ENCODE results near the gene IGF1R.
A peak's percentile ranks its signal among the peaks of the same experiment; 100 is the strongest.

Gene IGF1R

DNA sequence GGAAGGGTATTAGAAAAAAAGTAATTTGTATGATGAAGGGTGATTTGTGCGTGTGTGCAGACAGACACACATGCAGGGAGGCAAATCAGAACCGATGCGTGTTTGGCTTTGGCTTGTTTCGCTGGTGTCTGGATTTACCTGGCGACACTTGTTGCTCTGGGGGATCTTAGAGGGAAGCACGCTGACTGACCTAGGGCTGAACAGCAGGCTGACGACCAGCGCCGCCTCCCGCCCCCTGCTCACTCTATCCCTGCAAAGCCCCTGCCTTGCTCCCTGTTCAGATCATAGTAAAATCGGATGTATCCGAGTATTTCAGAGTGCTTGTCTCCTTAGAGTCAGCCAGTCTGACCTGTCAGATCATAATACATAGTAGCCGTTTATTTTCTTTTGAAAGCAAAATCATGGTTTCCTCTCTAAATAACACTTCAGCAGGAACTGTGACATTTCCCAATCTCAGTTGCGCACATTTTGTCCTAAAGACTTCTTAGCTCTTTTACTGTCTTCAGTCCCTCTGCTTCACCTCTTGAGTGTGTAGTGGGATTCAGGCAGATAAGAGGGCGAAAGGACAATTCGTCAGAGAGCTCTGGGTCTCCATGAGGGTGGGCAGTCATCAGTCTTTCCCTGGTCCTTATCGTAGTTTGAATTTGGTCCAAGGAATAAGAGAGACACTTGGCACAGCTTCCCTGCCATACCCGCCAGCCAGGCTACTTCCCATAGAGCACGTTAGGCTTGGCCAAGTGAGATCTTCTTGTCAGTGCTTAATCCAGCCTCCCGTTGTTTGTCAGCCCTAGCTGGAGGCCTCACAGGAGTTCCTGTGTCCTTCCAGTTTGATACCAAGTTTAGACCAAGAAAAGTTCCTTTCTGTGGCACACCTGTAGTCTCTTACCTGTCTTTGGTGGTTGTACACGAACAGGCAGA lies 261.9 kb downstream of the IGF1R start:
- DNase-seq (ENCODE audit: low spot score): no peak

GRCh38 chr15:98914626-98915025 lies 266.3 kb downstream of the IGF1R start:
- DNase-seq (ENCODE audit: low spot score): peak; percentile 80

DNA sequence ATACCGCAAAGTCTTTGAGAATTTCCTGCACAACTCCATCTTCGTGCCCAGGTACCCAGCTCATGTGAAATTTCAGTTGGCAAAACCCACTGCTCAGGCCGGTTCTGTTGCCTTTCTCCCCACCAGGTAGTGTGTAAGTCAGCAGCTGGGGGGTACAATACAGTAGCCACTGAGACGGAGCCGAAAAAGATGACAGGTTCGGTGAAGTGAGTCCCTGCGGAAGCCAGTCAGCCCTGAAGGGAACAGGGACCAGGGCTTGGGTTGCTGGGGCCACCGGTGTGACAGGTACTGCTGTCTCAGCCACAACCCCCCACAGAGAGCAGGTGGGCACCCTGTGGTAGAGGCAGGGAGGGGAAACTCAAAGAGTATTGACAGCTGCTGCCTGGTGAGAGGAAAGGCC lies 268.5 kb downstream of the IGF1R start:
- DNase-seq (ENCODE audit: low spot score): no peak

GRCh38 chr15:98917417-98917816 lies 269.1 kb downstream of the IGF1R start:
- no peak for DNase-seq (ENCODE audit: low spot score)

- DNase-seq (ENCODE audit: low spot score): no peak
Observed at GRCh38 chr15:98920091-98920880, 271.9 kb downstream of the IGF1R start.

DNA sequence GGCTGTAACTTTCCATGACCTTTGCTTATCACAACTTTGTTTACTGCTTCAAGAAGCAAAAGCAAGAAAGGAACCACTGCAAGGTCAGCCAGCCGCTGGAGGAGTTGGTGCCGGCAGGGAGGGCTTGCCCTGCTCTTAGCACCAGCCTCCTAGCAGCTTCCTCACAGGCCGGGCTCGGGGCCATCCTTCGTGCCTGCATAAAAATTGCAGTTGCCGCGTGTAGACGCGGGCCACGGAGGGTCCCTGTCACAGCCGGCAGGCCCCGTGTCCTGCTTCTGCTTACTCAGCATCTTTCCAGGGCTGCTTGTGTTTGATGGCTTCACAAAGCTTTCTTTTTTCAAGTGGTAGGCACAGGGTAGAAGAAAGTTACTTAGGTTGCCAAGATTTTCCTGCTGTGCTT lies 274.8 kb downstream of the IGF1R start:
- no peak for DNase-seq (ENCODE audit: low spot score)

DNA sequence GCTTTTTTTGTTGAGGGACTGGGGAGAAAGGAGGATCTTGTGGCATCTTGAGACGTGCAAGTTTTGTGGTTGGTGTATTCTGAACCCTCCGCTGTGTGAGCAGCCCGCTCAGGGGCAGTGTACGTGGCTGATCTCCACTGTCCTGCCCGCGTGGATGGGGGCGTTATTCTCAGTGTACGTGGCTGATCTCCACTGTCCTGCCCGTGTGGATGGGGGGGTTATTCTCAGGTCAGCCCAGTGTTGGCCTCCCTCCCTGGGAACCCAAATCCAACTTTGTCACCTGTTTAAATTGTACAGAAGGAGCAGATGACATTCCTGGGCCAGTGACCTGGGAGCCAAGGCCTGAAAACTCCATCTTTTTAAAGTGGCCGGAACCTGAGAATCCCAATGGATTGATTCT lies 275.2 kb downstream of the IGF1R start:
- no peak for DNase-seq (ENCODE audit: low spot score)

- DNase-seq (ENCODE audit: low spot score): no peak
Observed at GRCh38 chr15:98924401-98925049, 276.2 kb downstream of the IGF1R start.

GRCh38 chr15:98926236-98926635 lies 277.9 kb downstream of the IGF1R start:
- DNase-seq (ENCODE audit: low spot score): no peak

DNA sequence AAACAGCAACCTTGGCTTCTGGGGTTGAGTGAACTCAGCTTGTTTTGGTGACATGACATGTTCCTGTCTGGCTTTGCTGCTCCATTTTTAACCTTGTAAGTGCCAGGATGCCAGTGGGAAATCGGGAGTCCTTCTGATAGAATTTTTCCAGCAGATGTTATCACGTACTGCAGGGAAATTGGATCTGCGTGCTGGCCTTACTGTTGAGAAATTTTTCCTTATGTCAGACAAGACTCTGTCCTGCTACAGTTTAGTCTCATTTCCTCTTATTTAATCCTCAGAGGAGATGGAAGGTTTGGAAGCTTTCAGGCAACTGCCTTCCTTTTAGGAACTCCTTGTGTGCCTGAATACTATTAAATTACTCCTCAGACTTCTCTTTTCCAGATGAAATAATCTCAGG lies 278.7 kb downstream of the IGF1R start:
- no peak for DNase-seq (ENCODE audit: low spot score)

GRCh38 chr15:98927996-98928395 lies 279.7 kb downstream of the IGF1R start:
- no peak for DNase-seq (ENCODE audit: low spot score)

GRCh38 chr15:98930576-98930975 lies 282.2 kb downstream of the IGF1R start:
- DNase-seq (ENCODE audit: low spot score): no peak

GRCh38 chr15:98931004-98931403 lies 282.7 kb downstream of the IGF1R start:
- no peak for DNase-seq (ENCODE audit: low spot score)

DNA sequence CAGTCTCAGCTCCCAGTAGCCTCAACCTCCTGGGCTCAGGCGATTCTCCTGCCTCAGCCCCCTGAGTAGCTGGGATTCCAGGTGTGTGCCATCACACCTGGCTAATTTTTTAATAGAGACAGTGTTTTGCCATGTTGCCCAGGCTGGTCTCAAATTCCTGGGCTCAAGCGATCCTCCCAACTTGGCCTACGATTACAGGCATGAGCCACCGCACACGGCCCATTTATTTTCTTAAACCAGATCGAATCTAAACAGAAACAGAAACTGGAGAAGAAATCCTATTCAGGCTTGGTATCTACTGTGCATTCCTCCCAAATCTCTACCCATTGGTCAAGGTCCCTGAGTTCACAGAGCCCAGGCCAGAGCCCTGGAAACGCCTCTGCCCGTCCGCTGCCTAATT lies 285.1 kb downstream of the IGF1R start:
- DNase-seq (ENCODE audit: low spot score): no peak

DNA sequence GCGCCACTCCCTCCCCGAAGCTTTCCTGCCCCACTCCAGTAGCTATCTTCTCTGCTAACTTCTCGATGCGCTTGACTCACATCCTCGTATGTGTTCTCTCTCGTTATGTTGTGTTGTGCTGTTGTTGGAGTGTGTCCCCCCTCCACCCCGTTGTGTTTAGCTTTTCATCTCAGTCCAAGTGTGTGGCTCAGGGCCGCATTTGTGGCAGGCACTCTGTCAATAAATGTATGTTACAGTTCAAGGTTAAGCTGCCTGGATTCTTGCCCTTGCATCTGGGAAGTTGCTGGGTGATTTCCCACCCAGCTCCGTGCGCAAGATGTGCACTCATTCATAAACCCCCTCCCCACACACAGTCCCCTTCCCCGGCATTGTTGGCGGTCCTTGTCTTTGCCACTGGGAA lies 287.4 kb downstream of the IGF1R start:
- no peak for DNase-seq (ENCODE audit: low spot score)

DNA sequence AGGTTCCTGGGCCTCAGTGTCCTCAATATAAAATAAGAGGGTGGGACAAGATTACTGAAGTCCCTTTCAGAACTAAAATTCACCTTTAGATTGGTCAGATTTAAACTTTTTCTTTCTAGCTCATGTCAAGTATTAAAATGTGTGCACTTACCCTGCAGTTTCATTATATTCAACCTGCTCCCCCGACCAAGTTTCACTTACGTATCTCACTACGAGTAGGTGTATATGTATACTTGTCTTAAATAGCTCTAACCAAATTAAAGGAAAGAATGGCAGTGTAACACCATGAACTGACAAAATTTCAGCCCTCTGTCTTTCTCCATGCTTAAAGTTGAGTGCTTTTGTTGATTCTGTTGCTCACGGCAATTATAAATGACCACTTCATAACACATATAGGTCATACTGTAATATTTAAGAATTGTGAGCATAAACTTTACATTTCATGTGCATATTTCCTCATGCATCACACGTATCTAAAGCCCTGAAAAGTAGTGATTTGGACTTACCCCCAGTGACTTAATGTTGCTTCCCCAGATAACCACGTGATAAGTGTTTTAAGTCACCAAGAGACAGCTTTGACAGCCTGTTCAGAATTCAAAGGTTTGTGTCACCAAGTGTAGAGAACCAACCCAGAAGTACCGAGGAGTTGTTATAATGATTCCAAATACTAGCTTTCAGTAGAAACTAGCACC lies 289.2 kb downstream of the IGF1R start:
- DNase-seq (ENCODE audit: low spot score): no peak

DNA sequence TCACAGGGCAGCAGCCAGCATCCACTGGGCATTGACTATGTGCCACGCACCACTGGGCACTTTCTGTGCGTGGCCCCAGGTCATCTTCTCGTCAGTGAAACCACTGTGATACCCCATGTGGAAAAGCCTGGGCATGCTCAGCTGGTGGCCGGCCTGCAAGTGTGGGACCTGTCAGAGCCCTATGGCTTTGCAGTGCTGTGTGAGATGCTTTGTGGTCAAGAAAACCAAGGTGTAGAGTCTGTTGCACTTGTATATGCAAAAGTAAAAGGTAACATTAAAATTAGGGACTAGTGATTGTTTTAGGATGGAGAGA lies 289.7 kb downstream of the IGF1R start:
- DNase-seq (ENCODE audit: low spot score): no peak

DNA sequence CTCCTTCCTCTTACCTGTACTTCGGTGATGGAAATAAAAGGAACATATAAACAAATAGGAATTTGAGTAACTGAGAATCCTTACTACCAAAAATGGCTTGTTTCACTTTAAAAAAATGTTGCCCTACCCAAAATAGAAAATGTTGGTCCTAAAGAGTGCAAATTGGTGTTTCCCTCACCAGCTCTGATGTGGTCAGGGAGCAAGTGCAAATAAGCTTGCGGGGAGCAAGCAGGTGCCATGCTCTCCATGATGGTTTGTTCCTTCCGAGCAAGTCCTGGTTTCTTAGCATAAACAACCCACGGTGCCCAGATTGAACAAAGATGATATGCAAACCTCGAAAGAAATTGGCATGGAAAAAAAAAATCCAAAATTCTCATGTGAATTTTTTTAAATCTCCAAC lies 290.5 kb downstream of the IGF1R start:
- DNase-seq (ENCODE audit: low spot score): no peak

GRCh38 chr15:98939311-98940080 lies 291.2 kb downstream of the IGF1R start:
- no peak for DNase-seq (ENCODE audit: low spot score)

GRCh38 chr15:98941595-98942255 lies 293.4 kb downstream of the IGF1R start:
- DNase-seq (ENCODE audit: low spot score): no peak

GRCh38 chr15:98942431-98942830 lies 294.1 kb downstream of the IGF1R start:
- no peak for DNase-seq (ENCODE audit: low spot score)

All from AG08395 (cell line).